Stomach smooth muscle (tissue), 2 donors: ENCODE results near the gene NDE1.
A peak's percentile ranks its signal among the peaks of the same experiment; 100 is the strongest.

Experiments
- H3K27ac ChIP-seq: one replicate; pipeline ENCODE4 v1.7.0; 2013; ENCODE audit warnings: mild to moderate bottlenecking, low read length, inconsistent platforms
- H3K27me3 ChIP-seq, 2 donors: one replicate each; pipeline ENCODE4 v1.7.0; 2013; ENCODE audit warnings: low read length in 2 of 2; ENCODE audit not compliant: insufficient read depth in 2 of 2, control insufficient read depth in 1 of 2
- H3K36me3 ChIP-seq, 2 donors: one replicate each; pipeline ENCODE4 v1.7.0; 2013; ENCODE audit warnings: low read length in 2 of 2; ENCODE audit not compliant: control insufficient read depth in 2 of 2, insufficient read depth in 2 of 2
- H3K4me1 ChIP-seq: one replicate; pipeline ENCODE4 v1.7.0; 2013; ENCODE audit warnings: low read length; ENCODE audit not compliant: control insufficient read depth, insufficient read depth
- H3K4me3 ChIP-seq, 2 donors: one replicate each; pipeline ENCODE4 v1.7.0; 2013; ENCODE audit warnings: low read length in 2 of 2
- H3K9ac ChIP-seq, 2 donors: one replicate each; pipeline ENCODE4 v1.7.0; 2013; ENCODE audit warnings: low read length in 2 of 2, mild to moderate bottlenecking in 1 of 2
- H3K9me3 ChIP-seq, 2 donors: one replicate each; pipeline ENCODE4 v1.7.0; 2013; ENCODE audit warnings: low read length in 2 of 2; ENCODE audit not compliant: control insufficient read depth in 2 of 2
- donor health status: healthy.
- donor health status: Pancreatic carcinoma.

NDE1 gene

GRCh38 chr16:15768201-15768600 lies 118.2 kb downstream of the NDE1 start:
- Histone ChIP-seq H3K36me3 (peaks cover 54 to 61% of the 10 kb centered on the region in 2 donors), H3K9ac (no peak overlapping the region), H3K4me1 (peaks cover 58% of the 10 kb centered on the region), H3K27ac (no peak overlapping the region), H3K4me3 (no peak overlapping the region), H3K27me3 (no peaks in the 10 kb centered on the region), H3K9me3 (no peaks in the 10 kb centered on the region)

- Histone ChIP-seq H3K4me3 (no peak overlapping the region), H3K4me1 (peaks cover 56% of the 10 kb centered on the region), H3K9ac (no peak overlapping the region), H3K27me3 (no peaks in the 10 kb centered on the region), H3K27ac (no peak overlapping the region), H3K36me3 (peaks cover 49 to 55% of the 10 kb centered on the region in 2 donors), H3K9me3 (no peaks in the 10 kb centered on the region)
Measured at GRCh38 chr16:15769239-15769638, 119.2 kb downstream of the NDE1 start.

- no peaks in the 10 kb centered on the region for H3K9me3 ChIP-seq
- H3K27me3 ChIP-seq = no peaks in the 10 kb centered on the region
- no peak overlapping the region for H3K4me3 ChIP-seq
- peak overlapping the region; percentile 62 for H3K27ac ChIP-seq
- H3K36me3 ChIP-seq = peaks cover 46 to 54% of the 10 kb centered on the region in 2 donors
- H3K9ac ChIP-seq = no peak overlapping the region
- H3K4me1 ChIP-seq = peaks cover 56% of the 10 kb centered on the region
Measured at GRCh38 chr16:15770107-15770506, 120.1 kb downstream of the NDE1 start.

- H3K9me3 ChIP-seq = no peaks in the 10 kb centered on the region
- H3K4me1 ChIP-seq = peaks cover 56% of the 10 kb centered on the region
- peaks cover 47 to 54% of the 10 kb centered on the region in 2 donors for H3K36me3 ChIP-seq
- no peak overlapping the region for H3K9ac ChIP-seq
- no peaks in the 10 kb centered on the region for H3K27me3 ChIP-seq
- H3K27ac ChIP-seq = peak overlapping the region; percentile 62
- H3K4me3 ChIP-seq = no peak overlapping the region
Measured at GRCh38 chr16:15770512-15770911, 120.5 kb downstream of the NDE1 start.

- Histone ChIP-seq H3K27me3 (no peaks in the 10 kb centered on the region), H3K4me1 (peaks cover 60% of the 10 kb centered on the region), H3K9me3 (no peaks in the 10 kb centered on the region), H3K4me3 (no peak overlapping the region), H3K9ac (no peak overlapping the region), H3K27ac (peak overlapping the region; percentile 62), H3K36me3 (peaks cover 57 to 58% of the 10 kb centered on the region in 2 donors)
Measured at GRCh38 chr16:15771694-15772093, 121.6 kb downstream of the NDE1 start.

- H3K4me1 ChIP-seq = peaks cover 59% of the 10 kb centered on the region
- peak overlapping the region; percentile 31 for H3K27ac ChIP-seq
- no peaks in the 10 kb centered on the region for H3K9me3 ChIP-seq
- H3K36me3 ChIP-seq = peaks cover 57 to 60% of the 10 kb centered on the region in 2 donors
- H3K4me3 ChIP-seq = no peak overlapping the region
- no peak overlapping the region for H3K9ac ChIP-seq
- no peaks in the 10 kb centered on the region for H3K27me3 ChIP-seq
Measured at GRCh38 chr16:15772579-15773293, 122.7 kb downstream of the NDE1 start.

- Histone ChIP-seq H3K9ac (no peak overlapping the region), H3K36me3 (peaks cover 66 to 68% of the 10 kb centered on the region in 2 donors), H3K4me3 (no peak overlapping the region), H3K4me1 (peaks cover 71% of the 10 kb centered on the region), H3K27ac (peak overlapping the region; percentile 13), H3K9me3 (no peaks in the 10 kb centered on the region), H3K27me3 (no peaks in the 10 kb centered on the region)
Measured at GRCh38 chr16:15773968-15774367, 123.9 kb downstream of the NDE1 start.

GRCh38 chr16:15775209-15775608 lies 125.2 kb downstream of the NDE1 start:
- H3K9me3 ChIP-seq = no peaks in the 10 kb centered on the region
- no peaks in the 10 kb centered on the region for H3K27me3 ChIP-seq
- peaks cover 72 to 73% of the 10 kb centered on the region in 2 donors for H3K36me3 ChIP-seq
- H3K4me3 ChIP-seq = no peak overlapping the region
- no peak overlapping the region for H3K9ac ChIP-seq
- H3K27ac ChIP-seq = peak overlapping the region; percentile 69
- peaks cover 78% of the 10 kb centered on the region for H3K4me1 ChIP-seq

- Histone ChIP-seq H3K27me3 (no peaks in the 10 kb centered on the region), H3K9ac (no peak overlapping the region), H3K36me3 (peaks cover 68 to 71% of the 10 kb centered on the region in 2 donors), H3K4me1 (peaks cover 76% of the 10 kb centered on the region), H3K9me3 (no peaks in the 10 kb centered on the region), H3K4me3 (no peak overlapping the region), H3K27ac (peak overlapping the region; percentile 69)
Measured at GRCh38 chr16:15775663-15776304, 125.7 kb downstream of the NDE1 start.
